HFFc6 (cell line): ENCODE measurements around the gene DOCK6. TPM values are rescaled to one million over a fixed set of nuclear protein-coding genes. Genes with fewer than 3 reads are reported as not detected.

ENCODE experiments used
- DNase-seq: peaks from one replicate; pipeline ENCODE4 v3.0.0-alpha.2; 2018
- H3K27ac Mint-ChIP-seq: 2 replicates; pipeline ENCODE4 v1.8.0; 2020; ENCODE audit warnings: mild to moderate bottlenecking, mixed read lengths
- H3K27me3 Mint-ChIP-seq: 2 replicates; pipeline ENCODE4 v1.8.0; 2021; ENCODE audit warnings: mild to moderate bottlenecking, moderate library complexity, mixed read lengths; ENCODE audit not compliant: insufficient read depth
- H3K36me3 Mint-ChIP-seq: 2 replicates; pipeline ENCODE4 v1.8.0; 2021; ENCODE audit warnings: low read depth, mixed read lengths
- H3K4me1 Mint-ChIP-seq: 2 replicates; pipeline ENCODE4 v1.8.0; 2020; ENCODE audit warnings: low read depth, mixed read lengths
- H3K4me3 Mint-ChIP-seq: 2 replicates; pipeline ENCODE4 v1.8.0; 2020; ENCODE audit warnings: mild to moderate bottlenecking, moderate library complexity, mixed read lengths
- H3K9me3 Mint-ChIP-seq: 2 replicates; pipeline ENCODE4 v1.8.0; 2020; ENCODE audit warnings: mild to moderate bottlenecking, mixed read lengths
- CTCF ChIP-seq: fragments of 200-600 bp; sonication (generic); IDR thresholded peaks from 2 replicates; pipeline ENCODE4 v1.5.0; 2021; ENCODE audit warnings: antibody characterized with exemption, mild to moderate bottlenecking
- total RNA-seq, 6 experiments: library from RNA; stranded (reverse); fragmentation: NEBNext Ultra II Directional; extraction: Animal tissue kit (Norgen Biotek cat#: 25700); gene quantifications; 2 replicates in 1 of 6; 3 replicates in 5 of 6; pipeline ENCODE4 v1.2.3, GENCODE V29; 2021

The DOCK6 gene
- total RNA-seq, 6 experiments from 2014 or later: 20.7 to 32.2 (median 22.9) TPM

- Mint-ChIP-seq H3K9me3 (no peaks in the 10 kb centered on the region), H3K36me3 (peaks cover 6% of the 10 kb centered on the region), H3K27me3 (peaks cover 5% of the 10 kb centered on the region), H3K4me3 (no peak overlapping the region), H3K27ac (no peak overlapping the region), H3K4me1 (no peaks in the 10 kb centered on the region)
- no peak; the same call in 1 of the 2 replicates for TF ChIP-seq CTCF
- no peak for DNase-seq
These were observed 27.7 kb downstream of the DOCK6 start for GRCh38 chr19:11234486-11235075.

GRCh38 chr19:11233073-11233472 is 29.3 kb downstream of the DOCK6 start:
- Mint-ChIP-seq H3K4me3 (no peak overlapping the region), H3K27me3 (peaks cover 5% of the 10 kb centered on the region), H3K27ac (no peak overlapping the region)

GRCh38 chr19:11232555-11232954 is 29.8 kb downstream of the DOCK6 start:
- TF ChIP-seq CTCF: no peak
- Mint-ChIP-seq H3K9me3 (no peaks in the 10 kb centered on the region), H3K27me3 (peaks cover 5% of the 10 kb centered on the region), H3K27ac (no peak overlapping the region), H3K4me3 (no peak overlapping the region), H3K4me1 (no peaks in the 10 kb centered on the region), H3K36me3 (no peaks in the 10 kb centered on the region)
- DNase-seq: no peak

More at GRCh38 chr19:11233073-11233472, 29.3 kb downstream of the DOCK6 start:
- H3K9me3 Mint-ChIP-seq: no peaks in the 10 kb centered on the region
- H3K36me3 Mint-ChIP-seq: no peaks in the 10 kb centered on the region
- DNase-seq: no peak
- H3K4me1 Mint-ChIP-seq: no peaks in the 10 kb centered on the region
- no peak for TF ChIP-seq CTCF

- no peak overlapping the region for H3K27ac Mint-ChIP-seq
- no peak for DNase-seq
- H3K27me3 Mint-ChIP-seq: peaks cover 5% of the 10 kb centered on the region
- no peaks in the 10 kb centered on the region for H3K4me1 Mint-ChIP-seq
- H3K4me3 Mint-ChIP-seq: no peak overlapping the region
- H3K9me3 Mint-ChIP-seq: no peaks in the 10 kb centered on the region
- TF ChIP-seq CTCF: no peak
- H3K36me3 Mint-ChIP-seq: peaks cover 6% of the 10 kb centered on the region
These were observed 31.5 kb downstream of the DOCK6 start for GRCh38 chr19:11230621-11231386.

- TF ChIP-seq CTCF: peak; percentile 55; the same call in 1 of the 2 replicates
- Mint-ChIP-seq H3K27me3 (peaks cover 5% of the 10 kb centered on the region), H3K27ac (no peak overlapping the region), H3K9me3 (no peaks in the 10 kb centered on the region), H3K36me3 (peaks cover 9% of the 10 kb centered on the region), H3K4me3 (no peak overlapping the region), H3K4me1 (no peaks in the 10 kb centered on the region)
- DNase-seq: no peak
These were observed 35.0 kb downstream of the DOCK6 start for GRCh38 chr19:11227195-11227886.
